Measurements from ENCODE around the gene TRPC3. TPM values are rescaled to one million over a fixed set of nuclear protein-coding genes. Genes with fewer than 3 reads are reported as not detected.

TRPC3 gene
- total and polyA plus RNA-seq, 7 donors = 0.04 to 0.15 (median 0.08) TPM; not detected in 1

DNA sequence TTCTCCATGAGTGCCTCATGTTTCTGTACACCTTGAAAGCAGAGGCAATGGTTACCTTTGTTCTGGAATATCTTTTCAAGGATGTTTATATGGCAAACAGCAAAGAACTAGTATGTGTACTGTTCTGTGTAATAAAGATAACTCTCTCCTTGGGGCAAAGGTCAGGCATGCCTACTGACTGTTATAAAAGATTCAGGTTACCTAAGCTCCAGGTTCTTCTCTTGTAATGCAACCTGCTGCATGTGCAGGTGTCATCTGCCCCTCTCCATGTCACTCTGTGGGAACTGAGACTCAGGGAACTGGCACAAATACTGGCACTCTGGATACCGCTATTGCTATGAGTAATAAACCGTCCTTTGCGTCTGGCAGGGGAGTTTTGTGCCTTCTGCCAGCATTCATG is 5.4 kb upstream of the TRPC3 start:
- H3K4me3 ChIP-seq = no peak overlapping the region
- H3K9me3 ChIP-seq = no peaks in the 10 kb centered on the region
- H3K4me1 ChIP-seq = no peaks in the 10 kb centered on the region
- intact Hi-C loops (cut with DNase I) = no loop called here
- WGBS, 3 donors = 32 to 51% (median 37%) methylated on average over 3 of the region's 3 CpGs
- H3K27ac ChIP-seq = no peak overlapping the region
- H3K27me3 ChIP-seq (ENCODE audit: insufficient read depth in 3 of 3, low read length in 2 of 3) = peaks cover 0 to 22% (median 1%) of the 10 kb centered on the region in 3 donors
- TF ChIP-seq, protein P1, sequence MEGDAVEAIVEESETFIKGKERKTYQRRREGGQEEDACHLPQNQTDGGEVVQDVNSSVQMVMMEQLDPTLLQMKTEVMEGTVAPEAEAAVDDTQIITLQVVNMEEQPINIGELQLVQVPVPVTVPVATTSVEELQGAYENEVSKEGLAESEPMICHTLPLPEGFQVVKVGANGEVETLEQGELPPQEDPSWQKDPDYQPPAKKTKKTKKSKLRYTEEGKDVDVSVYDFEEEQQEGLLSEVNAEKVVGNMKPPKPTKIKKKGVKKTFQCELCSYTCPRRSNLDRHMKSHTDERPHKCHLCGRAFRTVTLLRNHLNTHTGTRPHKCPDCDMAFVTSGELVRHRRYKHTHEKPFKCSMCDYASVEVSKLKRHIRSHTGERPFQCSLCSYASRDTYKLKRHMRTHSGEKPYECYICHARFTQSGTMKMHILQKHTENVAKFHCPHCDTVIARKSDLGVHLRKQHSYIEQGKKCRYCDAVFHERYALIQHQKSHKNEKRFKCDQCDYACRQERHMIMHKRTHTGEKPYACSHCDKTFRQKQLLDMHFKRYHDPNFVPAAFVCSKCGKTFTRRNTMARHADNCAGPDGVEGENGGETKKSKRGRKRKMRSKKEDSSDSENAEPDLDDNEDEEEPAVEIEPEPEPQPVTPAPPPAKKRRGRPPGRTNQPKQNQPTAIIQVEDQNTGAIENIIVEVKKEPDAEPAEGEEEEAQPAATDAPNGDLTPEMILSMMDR (IDR thresholded peaks at IDR 0.05) = no peak
- H3K36me3 ChIP-seq (ENCODE audit: insufficient read depth in 1 of 2, low read depth in 1 of 2) = no peaks in the 10 kb centered on the region
- ATAC-seq (no peak), DNase-seq (no peak)

GRCh38 chr4:121953860-121954259 is 2.0 kb upstream of the TRPC3 start:
- H3K27ac ChIP-seq = no peak overlapping the region
- intact Hi-C loops (cut with DNase I) = loop anchor here in 1 of 2 donors (5.0 kb wide), 1 partner anchor 198 kb away; the partner anchor contains the start of gene BLTP1
- DNase-seq = no peak
- no peak overlapping the region for H3K4me3 ChIP-seq
- ATAC-seq = no peak
- H3K4me1 ChIP-seq = no peaks in the 10 kb centered on the region
- no peaks in the 10 kb centered on the region for H3K9me3 ChIP-seq
- TF ChIP-seq, protein P1 (IDR thresholded peaks at IDR 0.05) = no peak
- no peaks in the 10 kb centered on the region for H3K36me3 ChIP-seq (ENCODE audit: insufficient read depth in 1 of 2, low read depth in 1 of 2)
- H3K27me3 ChIP-seq (ENCODE audit: insufficient read depth in 3 of 3, low read length in 2 of 3) = peaks cover 0 to 42% (median 17%) of the 10 kb centered on the region in 3 donors

DNA sequence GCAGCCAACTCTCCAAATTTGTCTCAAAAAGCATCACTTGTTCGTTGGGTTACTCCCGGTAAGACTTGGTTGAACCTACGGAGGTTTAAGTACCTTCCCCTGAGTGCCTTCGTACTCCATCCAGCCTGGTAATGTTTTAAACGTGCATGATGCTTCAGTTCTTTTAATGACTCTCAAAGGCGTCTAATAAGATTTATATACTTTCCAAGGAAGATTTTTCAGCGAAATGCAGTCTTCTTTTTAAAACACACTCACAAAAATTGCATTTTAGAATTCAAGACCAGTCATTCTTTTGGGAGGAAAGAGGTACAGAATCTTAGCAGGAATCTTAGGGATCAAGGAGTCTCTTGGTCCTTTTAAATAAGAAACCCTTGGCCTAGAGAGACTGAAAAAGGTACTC is 430 bp upstream of the TRPC3 start:
- no peak for DNase-seq
- Histone ChIP-seq H3K27me3 (ENCODE audit: insufficient read depth in 3 of 3, low read length in 2 of 3) (peaks cover 0 to 47% (median 17%) of the 10 kb centered on the region in 3 donors), H3K27ac (no peak overlapping the region), H3K4me1 (no peaks in the 10 kb centered on the region), H3K4me3 (peak overlapping the region; percentile 71), H3K36me3 (ENCODE audit: insufficient read depth in 1 of 2, low read depth in 1 of 2) (no peaks in the 10 kb centered on the region), H3K9me3 (no peaks in the 10 kb centered on the region)
- TF ChIP-seq, protein P1 (IDR thresholded peaks at IDR 0.05) = no peak
- ATAC-seq = no peak
- intact Hi-C loops (cut with DNase I) = loop anchor here in 1 of 2 donors (5.0 kb wide), 1 partner anchor 200 kb away; the partner anchor contains the start of gene BLTP1
- 45 to 57% (median 55%) methylated on average over 7 of the region's 7 CpGs for WGBS, 3 donors

DNA sequence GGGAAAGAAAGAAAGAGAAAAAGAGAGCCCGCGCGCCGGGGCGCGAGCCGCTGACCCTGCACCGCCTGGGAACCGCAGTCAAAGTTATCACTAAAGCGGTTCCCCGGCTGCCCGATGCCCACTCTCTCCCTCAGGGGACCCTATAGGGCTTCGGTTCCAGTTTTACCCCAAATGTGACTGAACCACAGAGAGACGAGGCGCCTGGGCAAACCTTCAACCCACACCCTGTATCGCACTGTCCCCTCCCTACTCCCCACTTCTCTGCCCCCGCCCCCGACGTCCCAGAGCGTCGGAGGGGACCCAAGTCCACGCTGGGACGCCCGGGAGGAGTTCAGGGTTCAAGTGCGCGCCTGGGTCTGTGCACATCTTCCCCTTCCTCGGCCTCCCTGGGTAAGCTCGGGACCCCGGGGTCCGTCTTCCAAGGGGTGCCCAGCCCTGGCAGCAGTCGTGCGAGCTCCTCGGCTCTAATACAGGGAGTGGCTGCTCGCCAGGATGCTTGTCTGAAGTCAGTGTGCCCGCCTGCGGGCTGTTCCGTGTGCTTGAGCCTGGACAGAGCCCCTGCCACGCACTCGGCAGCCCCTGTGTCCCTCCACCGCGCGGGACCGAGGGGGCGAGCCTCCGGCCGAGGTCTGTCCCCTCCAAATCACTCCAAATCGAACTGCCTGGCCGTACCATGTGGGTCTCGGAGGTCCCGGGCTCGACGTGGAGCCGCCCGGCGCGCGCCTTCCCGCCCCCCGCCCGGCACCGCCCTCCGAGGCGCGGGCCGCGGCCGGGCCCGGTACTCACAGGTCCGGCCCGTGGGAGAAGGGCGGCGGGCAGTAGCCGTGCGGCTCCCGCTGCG is 960 bp downstream of the TRPC3 start:
- peak overlapping the region; percentile 71 for H3K4me3 ChIP-seq
- intact Hi-C loops (cut with DNase I) = loop anchor here in 1 of 2 donors (5.0 kb wide), 1 partner anchor 201 kb away; the partner anchor contains the start of gene BLTP1
- H3K27me3 ChIP-seq (ENCODE audit: insufficient read depth in 3 of 3, low read length in 2 of 3) = peaks cover 0 to 47% (median 17%) of the 10 kb centered on the region in 3 donors
- TF ChIP-seq, protein P1 (IDR thresholded peaks at IDR 0.05) = no peak
- ATAC-seq (peak in 3 of 4 donors; percentile 43 to 47 (median 47)), DNase-seq (peak; percentile 18 to 52)
- H3K36me3 ChIP-seq (ENCODE audit: insufficient read depth in 1 of 2, low read depth in 1 of 2) = no peaks in the 10 kb centered on the region
- 0 to 1% (median 1%) methylated on average over 68 to 76 of the region's 76 CpGs for WGBS, 3 donors
- no peaks in the 10 kb centered on the region for H3K9me3 ChIP-seq
- no peak overlapping the region for H3K27ac ChIP-seq
- H3K4me1 ChIP-seq = no peaks in the 10 kb centered on the region

Measured in psoas muscle (tissue), 8 donors.